Activated CD4-positive, alpha-beta T cell treated with anti-CD3 and anti-CD28 coated beads, Interleukin-2, amount 50 U/mL, for 1 hour (primary cell): ENCODE measurements around the gene MIB1.

Experiments
- DNase-seq: peaks from one replicate; pipeline ENCODE4 v3.0.0-alpha.2; 2020

Gene MIB1

DNA sequence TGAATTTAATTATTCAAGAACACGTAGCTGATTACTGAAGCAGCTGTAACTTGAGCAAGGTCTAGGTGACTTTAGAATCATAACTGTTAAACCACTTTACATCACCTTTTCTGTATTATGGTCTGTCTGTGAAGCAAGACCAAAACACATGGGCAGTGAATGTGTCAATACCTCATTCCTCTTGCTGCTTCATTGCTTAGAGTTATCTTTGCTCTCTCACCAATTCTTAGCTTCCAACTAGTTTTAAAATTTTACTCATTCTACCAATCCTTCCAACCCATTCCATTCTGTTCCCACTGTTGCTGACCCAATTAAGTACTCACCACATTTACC lies 80.2 kb downstream of the MIB1 start:
- no peak for DNase-seq

DNA sequence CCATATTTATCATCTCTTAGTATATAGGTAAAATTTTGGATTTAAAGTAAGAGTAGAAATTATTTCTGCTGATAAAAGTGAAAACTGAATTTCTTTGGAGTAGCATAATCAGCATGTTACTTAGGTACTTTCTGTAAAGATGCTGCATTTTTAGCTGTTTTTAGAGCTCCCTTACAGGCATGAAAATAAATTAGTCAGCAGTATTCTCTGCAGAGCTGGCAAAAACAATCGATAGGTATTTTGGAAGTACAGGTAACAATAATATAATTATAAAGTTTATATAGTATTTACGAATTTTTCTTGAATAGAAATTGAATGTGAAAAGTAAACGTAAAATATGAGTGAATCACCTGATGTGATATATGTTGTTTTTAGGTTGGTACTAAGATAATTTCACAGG lies 83.3 kb downstream of the MIB1 start:
- DNase-seq, result no peak

DNA sequence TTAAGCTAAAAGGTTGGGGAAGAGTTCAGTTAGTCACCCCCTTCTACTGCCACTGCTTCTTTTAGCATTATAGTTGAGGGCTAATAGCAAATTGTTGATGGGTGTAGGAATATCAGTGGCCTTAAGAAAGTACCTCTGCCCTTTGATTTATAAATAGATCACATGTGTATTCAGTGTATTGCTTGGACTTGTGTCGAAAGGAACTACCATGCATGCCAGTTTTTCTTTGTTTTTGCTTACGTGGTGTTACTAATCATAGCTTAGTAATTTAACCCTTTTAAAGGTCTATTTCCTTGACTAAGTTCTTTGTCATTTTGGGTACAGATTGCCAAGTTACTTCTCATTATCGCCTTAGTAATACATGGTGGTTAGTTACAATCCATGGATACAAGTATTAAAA lies 85.6 kb downstream of the MIB1 start:
- DNase-seq, result no peak

DNA sequence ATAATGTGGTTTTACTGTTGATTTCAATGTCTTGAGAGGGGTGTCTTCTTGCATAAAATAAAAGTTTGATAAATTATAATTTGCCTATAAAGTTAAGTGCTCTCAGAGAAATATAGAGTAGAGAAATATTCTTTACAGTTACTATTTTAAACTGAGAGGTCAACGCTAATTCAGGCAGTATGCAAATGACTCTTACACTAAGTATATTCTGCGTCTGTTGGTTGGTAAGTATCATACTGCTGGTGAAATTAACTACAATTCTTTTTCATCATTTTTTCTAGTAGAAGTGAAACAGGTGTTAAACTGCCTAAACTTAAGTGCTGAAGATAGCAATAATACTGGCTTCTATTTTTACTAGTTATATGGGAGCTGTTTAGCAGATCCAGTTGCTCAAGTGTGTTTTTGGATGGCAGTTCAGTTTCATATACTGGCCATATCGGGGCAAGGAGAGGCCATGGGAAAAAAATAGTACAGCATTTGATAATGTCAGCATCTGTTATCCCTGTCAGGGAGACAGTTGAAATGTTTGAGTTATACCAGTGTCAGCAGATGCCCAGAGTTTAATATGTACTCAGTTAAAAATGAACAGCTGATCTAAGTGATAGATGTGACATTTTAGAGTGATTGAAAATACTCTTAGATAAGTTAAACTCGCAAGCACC lies 86.2 kb downstream of the MIB1 start:
- no peak for DNase-seq

DNA sequence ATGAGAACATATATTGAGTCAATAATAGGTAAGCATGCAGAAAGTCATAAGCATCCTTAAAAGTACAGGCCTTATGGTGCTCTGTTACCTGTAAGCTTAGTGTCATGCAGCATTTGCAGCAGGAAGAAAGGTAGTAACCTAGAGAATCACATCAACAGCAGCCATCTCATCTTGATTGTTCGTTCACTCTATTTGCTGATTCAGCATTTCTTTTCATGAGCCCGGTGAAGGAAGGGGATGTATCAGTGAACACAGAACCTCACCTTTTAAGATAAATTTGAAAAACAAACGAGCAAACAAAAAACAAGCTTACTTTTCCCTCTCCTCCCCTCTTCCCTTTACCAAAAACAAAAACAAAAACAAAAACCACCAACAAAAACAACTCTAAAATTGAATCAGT lies 89.9 kb downstream of the MIB1 start:
- DNase-seq, result no peak

DNA sequence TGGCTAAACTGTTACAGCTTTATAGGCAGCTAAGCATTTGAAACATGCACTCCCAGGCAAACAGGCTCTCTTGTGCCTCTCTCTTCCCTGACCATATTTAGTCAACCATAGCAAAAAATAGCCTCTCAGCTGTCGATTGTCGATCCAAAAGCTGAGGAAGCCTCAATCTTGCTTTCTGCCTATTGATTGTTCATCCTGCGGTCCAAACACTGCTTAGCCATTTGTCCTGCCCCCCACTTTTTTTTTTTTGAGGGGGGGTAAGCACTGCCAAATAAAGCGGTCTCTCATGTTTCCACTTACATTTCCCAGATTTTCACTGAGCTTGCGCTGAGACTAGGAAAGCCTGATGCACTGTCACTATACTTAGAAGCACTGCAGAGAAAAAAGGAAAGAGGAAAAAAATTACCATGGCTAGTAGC lies 90.8 kb downstream of the MIB1 start:
- DNase-seq, result no peak

DNA sequence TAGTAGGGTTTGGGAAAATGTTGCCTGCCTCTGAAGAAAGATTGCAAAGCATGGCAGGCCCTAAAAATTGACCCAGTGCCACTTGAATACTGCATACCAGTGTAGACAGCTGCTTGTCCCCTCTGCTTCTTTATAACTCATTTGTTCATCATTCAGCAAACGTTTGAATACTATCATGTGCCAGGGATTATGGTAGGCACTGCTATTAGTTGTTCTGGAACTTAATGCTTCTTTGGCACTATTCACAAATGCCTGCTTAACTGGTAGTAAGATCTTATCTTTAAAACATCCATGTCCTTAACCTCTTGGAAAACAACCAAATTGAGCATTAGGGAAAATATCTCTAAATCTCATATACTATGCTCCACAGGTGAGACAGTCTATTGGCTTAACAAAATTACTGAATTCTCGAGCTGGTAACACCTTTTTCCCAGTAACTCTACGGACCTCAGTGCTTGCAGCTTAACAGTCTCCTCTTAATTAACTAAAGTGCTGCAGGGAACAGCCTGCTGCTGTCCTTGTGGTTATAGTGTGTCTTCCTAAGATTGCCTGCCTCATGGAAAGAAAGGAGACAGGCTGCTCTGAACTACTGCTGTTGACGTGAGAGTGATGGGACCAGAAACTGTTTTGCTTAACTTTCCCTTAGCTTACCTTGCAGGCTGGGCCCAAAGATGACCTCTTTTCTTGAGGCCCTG lies 93.2 kb downstream of the MIB1 start:
- DNase-seq, result no peak

DNA sequence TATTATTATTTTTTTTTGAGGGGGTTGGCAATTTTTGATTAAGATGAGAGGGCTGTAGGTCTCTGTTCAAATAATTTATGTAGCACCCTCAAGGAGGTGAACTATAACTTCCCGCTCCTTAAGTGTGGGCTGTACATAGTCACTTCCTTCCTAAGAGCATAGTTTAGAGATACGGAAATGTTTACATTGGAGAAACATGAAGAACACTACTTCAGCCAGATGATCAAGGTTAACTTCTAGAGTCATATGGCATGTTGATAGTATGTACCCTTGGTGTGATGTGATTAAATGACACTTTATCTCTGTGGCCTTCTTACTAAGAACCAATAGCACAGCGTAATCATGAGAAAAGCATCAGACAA lies 93.7 kb downstream of the MIB1 start:
- DNase-seq, result no peak

DNA sequence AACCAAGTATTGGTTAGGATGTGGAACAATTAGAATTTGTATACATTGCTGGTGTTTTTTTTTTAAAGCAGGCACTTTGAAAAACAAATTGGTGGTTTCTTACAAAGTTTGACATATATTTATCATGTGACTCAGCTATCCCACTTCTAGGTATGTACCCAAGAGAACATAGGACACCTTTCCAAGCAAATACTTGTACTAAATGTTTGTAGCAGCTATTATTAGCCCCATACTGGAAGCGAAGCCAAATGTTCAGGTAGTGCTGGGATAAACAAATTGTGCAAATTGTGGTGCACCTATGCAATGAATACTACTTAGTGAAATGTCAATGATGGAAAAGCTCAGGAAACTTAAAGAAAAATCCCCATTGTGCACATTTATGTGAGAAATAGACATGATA lies 101.0 kb downstream of the MIB1 start:
- no peak for DNase-seq

DNA sequence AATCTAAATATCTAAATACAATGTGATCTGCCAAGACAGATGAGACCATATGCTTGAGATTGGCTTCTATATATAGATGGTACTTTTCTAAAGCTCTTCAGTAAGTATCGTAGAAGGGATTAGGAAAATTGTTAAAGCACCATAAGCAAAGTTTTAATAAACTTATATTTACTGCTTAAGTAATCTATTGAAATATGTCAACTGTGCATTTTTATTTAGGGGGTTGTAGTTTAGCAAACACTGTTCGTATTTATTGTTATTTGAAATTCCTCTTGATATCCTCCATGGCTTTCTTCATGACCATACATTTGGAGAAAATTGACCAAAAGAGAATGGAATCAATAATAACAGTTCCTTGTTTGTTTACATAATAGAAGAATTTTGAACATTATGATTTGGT lies 102.7 kb downstream of the MIB1 start:
- no peak for DNase-seq

DNA sequence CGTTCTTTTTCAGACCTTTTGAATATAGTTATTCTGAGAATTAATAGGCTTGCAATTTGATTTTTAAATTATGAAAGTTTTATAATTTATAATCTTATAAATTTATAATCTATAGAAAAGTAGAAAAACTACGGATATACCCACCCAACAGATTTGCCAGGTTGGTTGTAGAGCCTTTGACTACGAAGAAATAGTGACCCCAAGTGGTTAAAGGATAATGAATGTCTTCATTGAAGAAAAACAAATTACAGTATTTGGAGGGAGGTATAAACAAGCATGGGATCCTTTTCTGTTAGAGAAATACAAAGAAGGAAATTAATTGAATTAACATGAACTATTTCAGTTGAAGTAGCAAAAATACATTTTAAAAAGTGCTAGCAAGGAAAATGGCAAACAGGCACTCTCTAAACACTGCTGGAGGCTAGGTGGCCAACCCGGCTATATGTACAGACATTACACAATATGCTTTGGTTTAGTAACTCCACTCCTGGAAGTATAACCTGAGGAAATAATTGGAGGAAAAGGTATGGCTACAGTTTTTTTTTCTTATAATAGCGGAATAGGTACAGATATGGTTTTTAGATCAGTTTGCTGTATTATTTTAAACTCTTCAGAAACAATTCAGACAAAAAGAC lies 110.9 kb downstream of the MIB1 start:
- DNase-seq, result no peak

DNA sequence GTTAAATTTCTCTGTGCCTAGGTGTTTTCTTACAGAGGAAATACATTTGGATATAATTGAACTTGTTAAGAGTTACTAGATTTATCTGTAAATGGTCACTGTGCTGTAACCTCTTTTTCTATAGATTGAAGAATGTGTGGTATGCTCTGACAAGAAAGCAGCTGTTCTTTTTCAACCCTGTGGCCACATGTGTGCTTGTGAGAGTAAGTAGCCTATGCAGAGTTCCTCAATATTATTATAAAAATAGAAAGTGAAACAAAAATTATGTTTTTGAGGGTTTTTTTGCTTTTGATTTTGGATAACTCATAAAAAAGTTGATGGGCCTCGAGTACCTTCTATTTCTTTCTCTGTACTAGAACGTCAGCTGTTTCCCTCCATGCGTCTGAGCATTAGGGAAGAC lies 112.4 kb downstream of the MIB1 start:
- DNase-seq, result no peak

DNA sequence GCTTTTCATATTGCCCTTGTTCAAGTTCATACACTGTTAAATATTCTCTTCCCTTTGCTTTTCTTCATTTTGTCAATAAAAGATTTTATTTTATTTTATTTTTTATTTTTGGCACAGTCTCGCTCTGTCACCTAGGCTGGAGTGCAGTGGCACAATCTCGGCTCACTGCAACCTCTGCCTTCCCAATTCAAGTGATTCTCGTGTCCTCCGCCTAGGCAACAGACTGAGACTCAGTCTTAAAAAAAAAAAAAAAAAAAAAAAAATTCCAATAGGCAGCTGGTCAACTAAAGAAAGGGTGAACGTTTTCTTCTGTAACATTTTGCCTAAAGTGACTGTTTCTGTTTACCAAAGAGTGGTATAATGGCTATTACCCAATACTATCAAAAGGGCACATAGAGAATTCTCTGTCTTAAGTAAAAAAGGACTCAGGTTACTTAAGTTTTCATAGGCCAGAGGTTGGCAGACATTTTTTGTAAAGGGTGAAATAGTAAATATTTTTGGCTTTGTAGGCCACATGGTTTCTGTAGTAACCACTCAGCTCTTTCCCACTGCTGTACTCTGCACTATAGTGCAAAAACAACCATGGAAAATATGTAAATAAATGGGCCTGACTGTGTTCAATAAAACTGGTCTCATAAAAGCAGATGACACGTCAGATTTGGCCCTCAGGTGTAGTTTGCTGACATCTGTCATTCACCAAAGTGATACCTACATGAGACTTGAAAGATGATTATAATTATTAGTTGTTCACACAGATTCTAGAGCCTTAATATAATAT lies 113.4 kb downstream of the MIB1 start:
- no peak for DNase-seq

DNA sequence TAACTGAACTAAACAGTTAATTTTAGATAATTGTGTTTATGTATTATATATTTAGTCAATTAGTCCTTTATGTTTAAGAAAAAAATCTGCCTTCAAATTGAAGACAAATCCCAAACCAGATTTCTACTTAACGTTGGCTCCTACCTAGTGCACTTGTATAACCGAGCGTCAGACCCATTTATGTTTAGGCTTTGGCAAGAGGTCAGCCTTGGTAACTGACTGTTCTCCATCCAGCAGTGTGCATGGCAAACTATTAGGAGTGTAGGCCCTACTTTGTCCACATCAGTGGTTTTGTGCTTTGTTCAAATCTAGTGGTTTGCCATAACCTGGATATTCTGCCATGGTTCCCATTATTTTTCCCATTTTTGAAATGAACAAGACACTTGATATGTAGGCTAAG lies 114.8 kb downstream of the MIB1 start:
- no peak for DNase-seq

DNA sequence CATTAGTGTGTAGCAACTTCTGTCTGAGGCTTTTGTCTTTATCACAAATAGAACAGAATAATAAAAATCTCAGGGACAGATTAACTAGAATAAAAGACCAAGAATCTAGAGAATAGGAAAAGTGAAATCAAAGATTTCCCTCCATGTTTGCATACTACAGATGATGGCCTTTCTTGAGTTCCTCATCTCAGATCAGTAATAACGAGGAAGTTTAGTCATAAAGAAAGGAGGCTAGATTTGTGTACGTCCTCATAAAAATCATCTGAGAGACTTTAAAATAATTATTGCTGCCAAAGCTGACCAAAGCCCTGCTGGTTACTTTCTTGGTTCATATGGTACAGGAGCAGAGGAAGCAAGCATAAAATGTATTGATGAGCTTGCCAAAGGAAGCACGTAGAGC lies 117.3 kb downstream of the MIB1 start:
- no peak for DNase-seq

DNA sequence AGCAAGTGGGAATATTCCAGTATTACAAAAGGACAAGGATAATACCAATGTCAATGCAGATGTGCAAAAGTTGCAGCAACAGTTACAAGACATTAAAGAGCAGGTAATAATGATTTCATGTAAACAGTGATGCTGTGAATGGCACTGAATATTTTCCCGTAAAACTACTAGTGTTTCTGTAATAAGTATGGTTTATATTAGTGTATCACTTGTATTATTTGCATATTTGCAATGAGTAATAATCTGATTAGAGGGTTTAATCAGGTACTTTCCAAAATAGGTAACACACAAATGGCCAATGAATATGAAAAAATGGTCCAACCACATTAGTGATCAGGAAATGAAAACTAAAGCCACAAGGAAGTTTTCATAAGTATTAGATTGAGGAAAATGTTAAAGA lies 118.0 kb downstream of the MIB1 start:
- no peak for DNase-seq

DNA sequence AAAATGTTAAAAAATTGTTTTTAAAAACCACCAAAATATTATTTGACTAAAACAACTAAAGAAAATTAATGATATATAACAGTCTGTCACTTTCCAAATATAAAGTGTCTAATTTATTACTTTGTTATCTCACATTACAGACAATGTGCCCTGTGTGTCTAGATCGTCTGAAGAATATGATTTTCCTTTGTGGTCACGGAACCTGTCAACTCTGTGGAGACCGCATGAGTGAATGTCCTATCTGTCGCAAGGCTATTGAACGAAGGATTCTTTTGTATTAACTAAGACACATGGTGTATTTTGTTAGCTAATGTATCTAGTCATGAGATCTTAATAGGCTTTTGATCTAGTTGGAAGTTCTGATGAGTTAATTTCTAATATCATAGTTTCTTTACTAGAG lies 123.8 kb downstream of the MIB1 start:
- no peak for DNase-seq

DNA sequence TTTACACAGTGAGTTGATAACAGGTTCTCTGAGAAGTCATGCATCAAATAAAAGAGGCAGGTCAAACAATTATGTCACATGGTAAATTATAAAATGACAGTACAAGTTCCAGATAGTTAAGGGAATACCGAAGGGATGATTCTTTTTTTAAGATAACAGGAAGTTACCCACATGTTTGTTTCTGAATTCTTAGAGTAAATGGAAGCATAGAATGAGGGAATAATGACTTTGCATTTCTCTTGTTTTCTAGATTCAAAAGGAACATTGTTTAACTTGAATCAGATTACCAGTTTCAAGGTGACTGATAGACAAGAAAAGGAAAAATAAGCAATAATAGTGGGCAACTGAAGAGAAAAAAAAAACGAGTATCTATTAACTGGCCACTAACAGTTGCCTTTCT lies 124.5 kb downstream of the MIB1 start:
- DNase-seq, result no peak

DNA sequence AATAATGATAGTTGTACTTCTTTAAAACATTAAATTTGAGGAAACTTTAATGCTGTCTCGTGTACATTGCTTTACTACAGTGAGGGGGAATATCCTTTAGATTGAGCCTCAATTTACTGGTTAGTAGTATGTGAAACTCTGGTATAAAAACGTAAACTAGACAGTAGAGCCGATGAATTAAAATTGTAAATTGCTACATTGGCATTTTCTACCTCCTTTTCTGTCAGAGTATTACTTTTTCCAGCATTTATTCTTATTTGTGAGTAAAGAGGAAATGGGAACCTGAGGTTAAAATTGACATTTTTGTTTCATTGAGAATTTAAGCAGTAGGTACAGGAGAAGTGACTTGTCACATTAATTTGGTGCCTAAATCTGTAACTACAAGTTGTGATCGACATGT lies 128.2 kb downstream of the MIB1 start:
- no peak for DNase-seq

DNA sequence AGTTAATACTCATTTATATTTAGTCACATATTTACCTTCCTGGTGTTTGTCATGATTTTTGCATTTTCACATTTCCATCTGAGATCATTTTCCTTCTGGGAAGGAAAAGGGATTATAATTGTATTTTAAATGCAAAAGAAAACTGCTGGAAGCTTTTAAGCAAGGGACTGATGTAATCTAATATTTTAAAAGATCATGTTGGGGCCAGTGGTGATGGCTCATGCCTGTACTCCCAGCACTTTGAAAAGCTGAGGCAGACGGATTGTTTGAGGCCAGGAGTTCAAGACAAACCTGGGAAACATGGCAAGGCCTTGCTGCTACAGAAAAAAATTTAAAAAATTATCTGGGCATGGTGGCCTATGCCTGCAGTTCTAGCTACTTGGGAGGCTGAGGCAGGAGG lies 149.0 kb downstream of the MIB1 start:
- DNase-seq, result no peak

DNA sequence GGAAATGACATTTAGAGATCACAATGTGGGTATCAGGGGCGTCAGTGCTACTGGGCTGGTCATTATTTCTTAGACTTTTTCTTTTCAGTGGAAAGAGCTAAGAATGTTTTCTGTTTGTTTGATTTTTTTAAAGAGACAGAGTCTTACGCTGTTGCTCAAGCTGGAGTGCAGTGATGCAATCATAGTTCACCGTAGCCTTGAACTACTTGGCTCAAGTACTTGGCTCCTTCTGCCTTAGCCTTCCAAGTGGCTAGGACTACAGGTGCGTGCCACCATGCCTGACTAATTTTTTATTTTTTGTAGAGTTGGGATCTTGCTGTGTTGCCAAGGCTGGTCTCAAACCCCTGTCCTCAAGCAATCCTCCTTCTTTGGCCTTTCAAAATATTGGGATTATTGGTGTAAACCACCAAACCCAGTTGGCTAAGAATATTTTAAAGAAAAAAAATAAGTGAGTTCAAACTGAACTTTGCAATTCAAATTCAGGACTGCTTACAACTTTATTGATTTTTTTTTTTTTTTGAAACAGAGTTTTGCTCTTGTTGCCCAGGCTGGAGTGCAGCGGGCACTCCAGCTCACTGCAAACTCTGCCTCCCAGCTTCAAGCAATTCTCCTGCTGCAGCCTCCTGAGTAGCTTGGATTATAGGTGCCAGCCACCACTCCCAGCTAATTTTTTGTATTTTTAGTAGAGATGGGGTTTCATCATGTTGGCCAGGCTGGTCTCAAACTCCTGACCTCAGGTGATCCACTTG lies 154.2 kb downstream of the MIB1 start:
- no peak for DNase-seq

DNA sequence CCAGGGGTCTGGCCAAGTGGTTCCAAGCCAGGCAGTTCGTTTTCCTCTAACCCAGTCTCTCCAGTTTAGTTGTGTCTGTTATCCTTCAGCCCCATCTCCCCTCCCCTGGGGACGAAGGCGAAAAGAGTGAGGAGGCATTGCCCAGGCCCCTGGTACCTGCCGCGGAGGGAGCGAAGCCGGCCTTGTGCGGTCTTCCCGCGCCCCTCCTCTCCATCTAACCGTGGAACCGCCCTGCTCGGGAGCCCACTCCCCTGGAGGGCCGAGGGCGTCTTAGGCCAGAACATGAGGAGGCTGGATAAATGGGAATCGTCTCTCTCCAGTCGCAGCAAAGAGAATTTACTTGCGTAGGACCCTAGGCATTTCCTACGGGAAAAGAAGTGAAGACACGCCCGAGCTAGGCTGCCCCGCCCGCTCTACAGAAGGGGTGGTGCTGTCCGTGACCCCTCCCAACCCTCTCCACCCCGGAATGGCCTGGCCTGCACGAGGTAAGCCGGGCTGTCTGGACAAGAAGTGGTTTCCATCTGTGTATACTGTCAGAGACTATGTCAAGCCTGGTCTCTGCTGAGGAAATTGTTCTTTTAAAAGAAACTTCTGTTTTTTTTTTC lies 156.2 kb downstream of the MIB1 start:
- DNase-seq, result no peak

DNA sequence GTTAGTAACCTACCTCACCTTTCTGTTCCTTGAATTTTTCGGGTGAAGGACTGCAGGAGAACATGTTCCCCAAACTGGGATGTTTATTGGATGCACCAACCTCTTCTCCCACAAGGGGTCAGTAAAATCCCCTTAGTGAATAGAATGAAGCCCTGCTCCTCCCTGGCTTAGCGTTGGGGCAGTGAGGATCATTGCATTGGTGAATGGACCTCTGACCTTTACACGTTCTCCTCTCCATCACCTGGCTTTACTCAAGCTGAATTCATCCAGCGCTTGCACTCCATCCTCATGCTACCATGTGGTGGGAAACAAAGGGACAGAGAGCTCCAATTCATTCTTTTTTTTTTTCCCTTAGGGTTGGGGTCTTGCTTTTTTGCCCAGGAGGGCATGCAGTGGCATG lies 157.2 kb downstream of the MIB1 start:
- no peak for DNase-seq
